ENCODE data around the gene PPP1R9B.

Gene PPP1R9B, protein sequence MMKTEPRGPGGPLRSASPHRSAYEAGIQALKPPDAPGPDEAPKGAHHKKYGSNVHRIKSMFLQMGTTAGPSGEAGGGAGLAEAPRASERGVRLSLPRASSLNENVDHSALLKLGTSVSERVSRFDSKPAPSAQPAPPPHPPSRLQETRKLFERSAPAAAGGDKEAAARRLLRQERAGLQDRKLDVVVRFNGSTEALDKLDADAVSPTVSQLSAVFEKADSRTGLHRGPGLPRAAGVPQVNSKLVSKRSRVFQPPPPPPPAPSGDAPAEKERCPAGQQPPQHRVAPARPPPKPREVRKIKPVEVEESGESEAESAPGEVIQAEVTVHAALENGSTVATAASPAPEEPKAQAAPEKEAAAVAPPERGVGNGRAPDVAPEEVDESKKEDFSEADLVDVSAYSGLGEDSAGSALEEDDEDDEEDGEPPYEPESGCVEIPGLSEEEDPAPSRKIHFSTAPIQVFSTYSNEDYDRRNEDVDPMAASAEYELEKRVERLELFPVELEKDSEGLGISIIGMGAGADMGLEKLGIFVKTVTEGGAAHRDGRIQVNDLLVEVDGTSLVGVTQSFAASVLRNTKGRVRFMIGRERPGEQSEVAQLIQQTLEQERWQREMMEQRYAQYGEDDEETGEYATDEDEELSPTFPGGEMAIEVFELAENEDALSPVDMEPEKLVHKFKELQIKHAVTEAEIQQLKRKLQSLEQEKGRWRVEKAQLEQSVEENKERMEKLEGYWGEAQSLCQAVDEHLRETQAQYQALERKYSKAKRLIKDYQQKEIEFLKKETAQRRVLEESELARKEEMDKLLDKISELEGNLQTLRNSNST

GRCh38 chr17:50150354-50151040 lies at the start of gene PPP1R9B:
TSS of gene PPP1R9B (minus strand) at chr17:50150677. CDS start at chr17:50150513, 164 bp downstream.
- no peak for DNase-seq (ENCODE audit: low read depth in 2 of 2)

DNA sequence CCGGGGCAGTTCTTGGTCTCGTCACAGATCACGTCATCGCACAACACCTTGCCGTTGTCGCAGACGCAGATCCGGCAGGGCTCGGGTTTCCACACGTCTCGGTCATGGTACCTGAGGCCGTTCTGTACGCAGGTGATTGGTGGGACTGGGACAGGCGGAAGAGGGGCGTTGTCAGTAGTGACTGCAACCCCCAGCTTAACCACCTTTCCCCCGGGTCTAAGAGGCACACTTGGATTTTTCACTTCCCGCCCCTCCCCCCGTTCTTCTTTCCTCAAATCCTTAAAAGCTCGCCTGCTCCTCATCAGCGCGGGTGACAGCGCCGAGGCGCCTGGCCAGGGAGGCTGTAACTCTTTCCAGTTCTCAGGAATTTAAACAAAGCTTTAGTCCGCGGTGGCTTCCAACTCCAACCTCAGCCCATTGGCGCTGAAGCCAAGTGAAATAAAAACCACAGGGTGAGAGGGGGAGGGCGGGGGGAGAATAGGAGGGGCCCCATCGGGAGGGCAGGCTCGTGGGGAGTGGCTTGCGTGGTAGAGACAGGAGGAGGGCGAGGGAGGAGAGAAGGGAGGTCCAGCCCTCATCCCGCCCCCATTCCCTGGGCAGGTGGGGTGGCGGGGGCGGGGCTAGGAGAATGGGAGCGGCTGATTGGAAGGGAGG lies 49.5 kb upstream of the PPP1R9B start:
- peak; percentile 44 to 51 for DNase-seq (ENCODE audit: low read depth in 2 of 2)

DNA sequence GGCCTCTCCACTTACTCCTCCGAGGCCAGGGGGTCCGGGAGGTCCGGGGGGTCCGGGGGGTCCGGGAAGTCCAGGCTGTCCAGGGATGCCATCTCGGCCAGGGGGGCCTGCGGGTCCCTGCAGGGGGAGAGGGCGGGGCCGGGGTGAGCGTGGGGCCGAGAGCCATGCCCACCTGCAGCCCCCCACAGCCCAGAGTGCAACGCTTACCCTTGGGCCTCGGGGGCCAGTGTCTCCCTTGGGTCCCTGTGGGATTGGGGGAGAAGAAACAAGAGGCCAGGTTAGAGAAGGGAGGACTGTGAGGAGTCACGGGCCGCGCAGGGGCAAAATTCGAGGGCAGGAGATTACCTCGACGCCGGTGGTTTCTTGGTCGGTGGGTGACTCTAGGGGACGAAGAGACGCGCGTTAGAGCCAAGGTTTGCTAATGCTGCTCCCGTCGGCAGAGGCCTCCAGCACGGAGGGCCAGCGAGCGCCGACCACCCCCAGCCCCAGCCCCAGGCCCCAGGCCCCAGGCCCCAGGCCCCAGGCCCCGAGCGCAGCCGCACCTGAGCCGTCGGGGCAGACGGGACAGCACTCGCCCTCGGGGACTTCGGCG lies 48.8 kb upstream of the PPP1R9B start:
- DNase-seq (ENCODE audit: low read depth in 2 of 2): no peak

- DNase-seq (ENCODE audit: low read depth in 2 of 2): peak; percentile 42 to 45
Observed at GRCh38 chr17:50198026-50198669, 47.7 kb upstream of the PPP1R9B start.

DNA sequence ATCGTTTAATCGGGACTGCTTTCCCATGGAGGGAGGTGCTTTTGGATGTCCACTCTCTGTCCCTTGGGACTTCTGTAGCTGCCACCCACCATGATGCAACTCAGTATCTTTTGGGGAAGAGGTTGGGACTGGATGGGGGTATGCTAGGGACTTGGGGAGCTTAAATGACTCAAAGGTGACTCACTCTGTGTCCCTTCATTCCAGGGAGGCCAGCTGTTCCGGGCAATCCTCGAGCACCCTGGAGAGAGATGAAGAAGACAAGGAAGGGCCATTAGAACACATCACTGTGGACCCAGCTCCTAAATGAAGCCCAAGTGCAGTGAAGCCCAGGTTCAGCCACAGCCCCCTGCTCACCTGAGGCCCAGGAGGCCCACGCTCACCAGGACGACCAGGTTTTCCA lies 46.3 kb upstream of the PPP1R9B start:
- no peak for DNase-seq (ENCODE audit: low read depth in 2 of 2)

DNA sequence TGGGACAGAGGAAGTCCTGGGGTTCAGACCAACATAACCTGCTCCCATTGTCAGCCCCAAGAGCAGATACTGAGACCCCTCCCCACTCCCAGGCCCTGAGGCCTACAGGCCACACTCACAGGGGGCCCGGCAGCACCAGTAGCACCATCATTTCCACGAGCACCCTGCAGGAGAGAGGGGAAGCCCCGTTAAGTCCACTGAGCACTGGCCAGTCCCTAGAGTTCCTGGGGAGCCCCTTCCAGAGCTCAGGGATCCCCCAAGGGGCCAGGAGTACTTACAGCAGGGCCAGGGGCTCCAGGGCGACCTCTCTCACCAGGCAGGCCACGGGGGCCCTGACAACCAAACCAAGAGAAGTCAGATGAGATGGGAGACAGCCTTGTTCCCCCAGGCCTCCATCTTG lies 45.6 kb upstream of the PPP1R9B start:
- no peak for DNase-seq (ENCODE audit: low read depth in 2 of 2)

GRCh38 chr17:50194934-50195865 lies 44.7 kb upstream of the PPP1R9B start:
- no peak for DNase-seq (ENCODE audit: low read depth in 2 of 2)

DNA sequence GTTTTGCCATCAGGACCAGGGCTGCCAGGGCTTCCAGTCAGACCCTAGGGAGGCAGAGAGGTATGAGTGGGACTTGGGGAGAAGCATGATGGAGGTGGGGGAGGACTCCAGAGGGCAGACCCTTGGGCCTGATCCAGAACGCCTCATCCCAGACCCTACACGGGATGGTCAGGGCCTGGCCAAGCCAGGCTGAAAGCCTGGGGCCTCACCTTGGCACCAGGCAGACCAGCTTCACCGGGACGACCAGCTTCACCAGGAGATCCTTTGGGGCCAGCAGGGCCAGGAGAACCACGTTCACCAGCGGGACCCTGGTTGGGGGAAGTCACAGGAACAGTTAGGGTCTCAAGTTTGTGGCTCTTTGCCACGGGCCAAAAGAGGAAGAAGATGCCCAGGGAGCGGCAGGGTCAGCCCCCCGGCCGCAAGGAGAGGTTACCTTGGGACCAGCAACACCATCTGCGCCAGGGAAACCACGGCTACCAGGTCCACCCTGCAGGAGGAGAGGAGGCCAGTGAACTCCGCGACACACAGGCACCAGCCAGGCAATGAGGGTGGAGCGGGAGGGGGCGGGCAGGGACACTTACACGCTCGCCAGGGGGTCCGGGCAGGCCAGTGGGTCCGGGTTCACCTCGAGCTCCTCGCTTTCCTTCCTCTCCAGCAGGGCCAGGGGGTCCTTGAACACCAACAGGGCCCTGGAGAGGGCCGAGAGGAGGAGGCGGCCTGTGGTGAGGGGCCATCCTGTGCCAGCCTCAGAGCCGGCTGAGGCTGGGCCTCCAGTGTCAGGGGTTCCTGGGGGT lies 43.9 kb upstream of the PPP1R9B start:
- no peak for DNase-seq (ENCODE audit: low read depth in 2 of 2)

GRCh38 chr17:50192618-50193291 lies 42.3 kb upstream of the PPP1R9B start:
- DNase-seq (ENCODE audit: low read depth in 2 of 2): no peak

GRCh38 chr17:50192144-50192617 lies 41.7 kb upstream of the PPP1R9B start:
- DNase-seq (ENCODE audit: low read depth in 2 of 2): no peak

DNA sequence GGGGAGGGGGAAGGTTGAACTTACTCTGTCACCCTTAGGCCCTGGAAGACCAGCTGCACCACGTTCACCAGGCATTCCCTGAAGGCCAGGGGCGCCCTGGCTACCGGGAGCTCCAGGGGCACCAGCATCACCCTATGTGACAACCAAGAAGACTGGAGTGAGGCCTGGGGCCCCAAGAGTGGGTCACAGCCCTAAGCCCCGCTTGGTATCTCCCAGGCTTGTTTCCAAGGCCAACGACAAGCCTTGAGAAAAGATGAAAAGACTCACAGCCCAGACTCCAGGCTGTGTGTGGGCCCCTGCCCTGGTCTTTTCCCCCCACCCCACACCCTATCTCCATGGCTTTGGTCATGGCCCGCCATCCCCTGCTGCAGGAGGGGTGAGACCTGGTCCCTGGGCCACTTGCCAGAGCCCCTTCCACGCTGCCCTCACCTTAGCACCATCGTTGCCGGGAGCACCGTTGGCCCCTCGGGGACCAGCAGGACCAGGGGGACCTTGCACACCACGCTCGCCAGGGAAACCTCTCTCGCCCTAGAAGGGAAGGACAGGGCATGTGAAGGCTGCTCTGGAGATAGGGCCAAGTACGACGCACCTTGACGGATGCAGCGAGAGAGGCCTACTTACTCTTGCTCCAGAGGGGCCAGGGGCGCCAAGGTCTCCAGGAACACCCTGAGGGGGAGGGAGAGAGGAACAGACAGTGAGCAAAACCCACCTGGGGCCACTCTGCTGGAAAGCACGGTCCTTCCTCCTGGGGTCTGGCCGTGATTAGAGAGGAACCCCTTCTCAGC lies 41.1 kb upstream of the PPP1R9B start:
- DNase-seq (ENCODE audit: low read depth in 2 of 2): no peak

DNA sequence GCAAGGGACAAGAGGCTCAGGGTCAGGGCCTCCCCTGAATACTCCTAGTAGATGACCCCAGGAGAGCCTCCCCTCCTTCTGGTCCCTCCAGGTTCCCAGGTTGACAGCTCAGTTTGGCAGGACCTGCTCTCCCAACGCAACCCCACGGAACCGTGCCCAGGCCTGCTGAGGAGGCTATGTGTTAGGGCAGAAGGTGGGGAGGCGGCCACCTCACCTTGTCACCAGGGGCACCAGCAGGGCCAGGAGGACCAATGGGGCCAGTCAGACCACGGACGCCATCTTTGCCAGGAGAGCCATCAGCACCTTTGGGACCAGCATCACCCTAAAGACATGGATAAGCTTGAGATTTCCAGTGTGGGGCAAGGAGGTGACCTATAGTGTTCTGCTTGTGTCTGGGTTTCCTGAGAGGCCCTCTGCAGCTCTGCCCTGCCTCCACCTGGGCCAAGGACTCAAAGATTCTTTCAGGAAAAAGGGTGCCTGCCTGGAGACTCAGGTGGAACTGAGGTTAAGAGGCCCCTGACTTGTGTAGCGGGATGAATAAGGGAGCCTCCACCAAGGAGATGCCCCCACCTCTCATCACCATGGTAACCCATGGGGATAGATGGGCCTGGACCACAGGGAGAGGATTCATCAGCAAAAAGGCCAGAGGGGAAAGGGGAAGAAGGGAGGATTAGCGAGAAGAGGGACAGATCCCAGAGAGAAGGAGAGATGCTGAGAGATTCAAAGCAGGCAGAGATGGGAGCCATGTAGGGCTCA lies 40.3 kb upstream of the PPP1R9B start:
- no peak for DNase-seq (ENCODE audit: low read depth in 2 of 2)

DNA sequence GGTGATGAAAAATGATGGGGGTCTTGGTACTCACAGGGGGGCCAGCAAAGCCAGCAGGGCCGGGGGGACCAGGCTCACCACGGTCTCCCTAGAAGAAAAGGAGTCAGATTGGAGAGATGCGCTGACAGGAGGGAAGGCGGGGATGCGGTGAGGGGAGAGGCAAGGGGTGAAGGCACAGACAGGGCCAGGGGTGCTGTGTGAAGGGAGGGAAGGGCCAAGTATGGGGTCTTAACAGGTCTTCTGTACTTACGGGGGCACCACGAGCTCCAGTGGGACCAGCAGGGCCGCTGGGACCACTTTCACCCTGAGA lies 39.8 kb upstream of the PPP1R9B start:
- DNase-seq (ENCODE audit: low read depth in 2 of 2): no peak

DNA sequence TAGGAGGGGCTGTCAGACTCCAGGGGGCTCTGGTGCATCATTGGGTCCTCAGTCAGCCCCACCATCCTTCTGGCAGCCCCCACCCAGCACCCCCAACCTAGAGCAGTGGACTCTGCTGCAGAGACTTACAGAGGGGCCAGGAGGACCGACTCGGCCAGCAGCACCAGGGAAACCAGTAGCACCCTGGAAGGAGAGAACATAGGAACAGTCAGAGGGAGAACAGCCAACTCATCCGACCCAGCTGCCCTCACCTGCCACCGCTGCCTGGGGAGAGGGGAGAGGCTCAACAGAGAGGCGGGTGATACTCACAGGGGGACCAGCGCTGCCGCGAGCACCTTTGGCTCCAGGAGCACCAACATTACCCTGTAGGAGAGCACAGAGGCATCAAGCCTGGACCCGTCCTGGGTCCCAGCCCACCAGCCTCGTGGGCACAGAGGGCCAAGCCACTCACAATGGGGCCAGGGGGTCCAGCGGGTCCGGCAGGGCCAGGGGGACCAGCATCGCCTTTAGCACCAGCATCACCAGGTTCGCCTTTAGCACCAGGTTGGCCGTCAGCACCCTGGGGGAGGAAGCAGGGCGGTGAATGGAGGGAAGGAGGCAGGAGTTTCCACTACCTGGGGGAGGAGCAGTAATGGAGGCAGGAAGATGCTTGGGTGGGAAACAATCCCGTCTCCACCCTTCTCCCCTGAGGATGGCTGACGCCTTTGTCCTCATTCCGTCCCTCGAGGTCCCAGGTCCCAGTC lies 39.2 kb upstream of the PPP1R9B start:
- no peak for DNase-seq (ENCODE audit: low read depth in 2 of 2)

- DNase-seq (ENCODE audit: low read depth in 2 of 2): no peak
Observed at GRCh38 chr17:50188921-50189549, 38.6 kb upstream of the PPP1R9B start.

DNA sequence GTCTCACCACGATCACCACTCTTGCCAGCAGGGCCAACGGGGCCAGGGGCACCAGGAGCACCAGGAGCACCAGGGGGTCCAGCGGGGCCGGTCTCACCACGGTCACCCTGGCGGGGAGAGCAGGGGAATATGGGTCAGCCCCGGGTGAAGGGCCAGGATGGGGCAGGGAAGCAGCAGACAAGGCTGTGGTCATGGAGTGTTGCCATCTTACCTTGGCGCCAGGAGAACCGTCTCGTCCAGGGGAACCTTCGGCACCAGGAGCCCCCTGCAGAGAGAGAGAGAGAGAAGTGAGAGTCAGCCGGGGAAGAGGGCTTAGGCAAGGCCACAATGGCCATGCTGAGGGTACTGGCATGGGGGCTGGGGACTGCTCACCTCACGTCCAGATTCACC lies 38.0 kb upstream of the PPP1R9B start:
- DNase-seq (ENCODE audit: low read depth in 2 of 2): no peak

Measured in stimulated activated CD4-positive, alpha-beta T cell treated with anti-CD3 and anti-CD28 coated beads, Interleukin-1b, Interleukin-23, amount 100 ng/mL, for 4 hours (primary cell).